Measurements from ENCODE around the gene MACC1.
"Not testable (repeated sequence)": the region's sequence is repeated elsewhere in the genome, so short reads cannot be mapped to it uniquely, and the experiment has no call there.

MACC1 gene

GRCh38 chr7:20206104-20206896 is 10.9 kb downstream of the MACC1 start:
- DNase-seq (ENCODE audit: low read depth): no peak

GRCh38 chr7:20203316-20203715 is 13.9 kb downstream of the MACC1 start:
- no peak for DNase-seq (ENCODE audit: low read depth)

GRCh38 chr7:20201380-20201779 is 15.8 kb downstream of the MACC1 start:
- no peak for DNase-seq (ENCODE audit: low read depth)

GRCh38 chr7:20200971-20201370 is 16.2 kb downstream of the MACC1 start:
- no peak for DNase-seq (ENCODE audit: low read depth)

GRCh38 chr7:20200361-20200760 is 16.8 kb downstream of the MACC1 start:
- no peak for DNase-seq (ENCODE audit: low read depth)

DNA sequence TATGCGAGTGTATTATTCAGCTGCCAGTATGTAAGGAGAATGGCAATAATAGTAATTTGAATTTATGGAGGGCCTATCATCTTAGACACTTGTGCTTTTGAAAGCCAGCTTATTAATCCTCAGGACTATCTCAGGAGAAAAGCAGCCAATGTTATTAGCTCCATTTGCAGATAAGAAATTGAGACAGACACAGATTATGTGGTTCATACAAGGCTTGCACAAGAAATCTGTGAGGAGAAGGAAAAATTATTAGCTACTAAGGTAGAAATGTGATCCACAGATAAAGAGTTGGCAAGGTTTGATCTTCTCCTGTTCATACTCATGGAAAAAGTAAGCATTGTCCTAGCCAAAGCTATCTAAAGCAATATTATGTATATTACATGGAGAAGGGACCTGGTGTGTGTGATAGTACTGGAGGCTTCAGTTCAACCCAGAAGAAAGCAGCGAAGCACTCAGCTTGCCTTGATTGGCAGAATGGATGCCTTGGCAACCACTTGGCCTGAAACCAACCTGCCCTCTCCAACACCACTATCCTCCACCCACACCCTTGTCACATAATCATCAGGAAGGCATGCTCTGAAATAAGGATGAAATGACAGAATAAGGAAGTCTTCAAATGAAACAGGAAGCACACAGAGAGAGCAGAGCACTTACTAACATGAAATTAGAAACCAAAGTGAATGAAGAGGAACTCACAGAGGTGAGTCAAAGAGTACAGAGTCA is 18.0 kb downstream of the MACC1 start:
- no peak for DNase-seq (ENCODE audit: low read depth)

GRCh38 chr7:20198260-20198659 is 18.9 kb downstream of the MACC1 start:
- no peak for DNase-seq (ENCODE audit: low read depth)

DNA sequence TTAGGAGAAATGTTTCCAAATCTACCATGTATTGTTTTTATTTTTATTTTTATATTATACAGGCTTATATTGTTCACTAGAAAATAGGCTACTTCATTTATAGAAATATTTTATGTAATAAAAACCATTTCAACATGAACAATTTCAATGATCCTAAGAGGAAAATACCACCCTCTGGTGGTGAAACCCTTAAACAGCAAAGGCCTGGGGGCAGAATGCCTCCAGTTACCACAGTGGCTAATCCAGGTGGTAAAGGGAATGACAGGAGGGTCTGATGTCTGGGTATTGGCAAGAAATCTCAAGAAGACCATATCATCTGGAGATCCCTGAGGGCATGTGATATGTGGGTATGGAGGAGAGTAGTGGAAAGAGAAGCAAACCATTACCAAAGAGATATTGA is 19.3 kb downstream of the MACC1 start:
- no peak for DNase-seq (ENCODE audit: low read depth)

DNA sequence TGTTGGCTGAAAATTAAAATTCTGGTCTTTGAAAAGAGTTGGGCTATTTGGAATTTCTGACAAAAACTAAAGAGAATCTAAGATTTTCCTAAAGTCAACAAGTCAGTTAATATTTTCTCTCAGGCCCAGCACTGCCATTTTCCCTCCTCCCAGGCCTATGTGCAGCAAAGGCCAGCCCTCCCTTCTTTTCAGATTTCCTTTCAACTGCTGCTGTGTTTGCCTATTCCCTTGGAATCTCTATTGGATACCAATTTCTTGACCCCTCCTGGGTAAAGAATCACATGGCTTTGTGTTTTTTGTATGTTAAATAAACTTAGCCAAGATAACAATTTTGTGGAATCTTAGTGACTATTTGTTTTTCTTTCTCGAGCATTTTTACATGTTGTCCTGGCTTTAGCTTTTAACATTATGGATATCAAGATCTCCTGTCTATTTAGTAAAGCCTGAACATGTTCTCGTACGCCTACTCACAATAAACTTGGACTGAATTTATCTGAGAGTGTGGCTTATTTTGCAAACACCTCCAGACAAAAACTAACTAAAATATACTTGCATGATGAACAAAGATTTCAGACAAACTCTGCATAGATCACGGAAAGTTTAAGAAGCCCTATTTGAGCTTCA is 19.9 kb downstream of the MACC1 start:
- no peak for DNase-seq (ENCODE audit: low read depth)

DNA sequence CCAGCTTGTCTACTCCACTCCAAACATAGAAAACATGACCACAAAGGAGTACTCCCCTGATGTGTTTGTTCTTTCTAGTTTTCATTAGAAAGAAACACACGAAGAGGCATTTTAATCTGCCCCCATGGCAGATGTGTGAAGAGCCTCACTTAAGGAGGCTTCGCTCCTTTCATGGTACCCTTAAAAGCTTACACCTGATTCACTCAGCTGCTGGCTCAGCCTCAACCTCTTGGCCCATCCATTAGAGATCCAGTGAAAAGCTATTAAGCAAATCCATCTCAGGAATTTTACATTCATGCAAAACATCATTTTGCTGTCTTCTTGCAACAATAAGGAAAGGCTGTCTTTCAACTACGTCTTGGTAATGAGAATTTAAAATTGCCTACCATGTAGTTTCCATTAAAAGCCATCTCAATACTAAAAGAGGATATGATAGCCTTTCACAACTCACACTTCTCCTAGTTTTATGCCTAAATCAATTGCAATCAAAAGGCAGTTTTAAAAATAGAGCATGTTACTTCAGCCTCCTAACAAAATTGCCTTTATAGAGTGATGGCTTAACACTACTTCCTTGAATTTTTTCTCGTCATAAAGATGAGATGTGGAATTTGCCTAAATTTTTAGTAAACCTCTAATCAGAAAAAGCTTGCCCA is 22.7 kb downstream of the MACC1 start:
- DNase-seq (ENCODE audit: low read depth): no peak

- no peak for DNase-seq (ENCODE audit: low read depth)
These were observed 23.3 kb downstream of the MACC1 start for GRCh38 chr7:20193873-20194272.

DNA sequence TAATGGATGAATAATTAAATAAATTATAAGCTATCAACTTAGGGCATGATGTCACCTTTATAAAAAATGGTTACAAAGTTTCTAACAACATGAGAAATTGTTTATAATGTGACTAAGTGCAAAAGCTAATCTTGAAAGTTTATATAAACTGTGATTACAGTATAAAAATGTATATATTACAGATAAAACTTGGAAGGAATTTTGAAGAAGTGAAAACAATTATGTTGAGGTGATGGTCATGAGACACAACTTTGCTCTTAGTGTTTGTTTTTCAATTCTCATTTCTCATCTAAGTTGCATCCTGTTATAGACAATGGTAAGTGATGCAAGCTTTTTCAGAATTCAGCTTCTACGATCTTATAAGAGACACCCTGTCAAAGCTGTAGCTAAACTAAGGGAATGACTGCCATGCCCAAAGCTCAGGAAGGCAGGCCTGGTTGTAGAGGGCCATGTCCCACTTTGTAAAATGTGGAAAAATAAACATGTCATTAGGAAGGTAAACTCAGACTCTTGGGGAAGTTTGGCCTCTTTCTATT is 23.9 kb downstream of the MACC1 start:
- no peak for DNase-seq (ENCODE audit: low read depth)

DNA sequence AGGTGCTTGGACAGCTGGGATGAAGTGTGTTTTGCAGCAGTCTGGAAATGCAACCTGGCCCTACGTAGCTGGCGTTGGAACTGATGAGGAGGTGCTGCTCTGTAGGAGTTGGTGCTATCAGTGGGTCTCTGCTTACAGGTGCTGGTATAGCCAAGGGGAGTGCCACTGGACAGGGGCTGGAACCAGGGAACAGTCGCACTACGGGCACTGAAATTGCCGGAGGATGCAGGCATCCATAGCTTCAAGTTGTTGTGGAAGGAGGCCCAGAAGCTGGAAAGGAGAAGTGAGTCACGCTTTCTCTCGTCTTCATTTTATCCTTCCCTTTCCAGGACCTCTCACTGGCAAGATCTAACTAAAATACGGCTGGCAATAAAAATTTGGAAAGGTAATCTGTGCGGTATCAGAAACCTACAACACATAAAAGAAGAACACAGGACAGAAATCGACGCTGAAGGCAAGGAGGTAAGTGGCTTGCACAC is 25.8 kb downstream of the MACC1 start:
- no peak for DNase-seq (ENCODE audit: low read depth)

DNA sequence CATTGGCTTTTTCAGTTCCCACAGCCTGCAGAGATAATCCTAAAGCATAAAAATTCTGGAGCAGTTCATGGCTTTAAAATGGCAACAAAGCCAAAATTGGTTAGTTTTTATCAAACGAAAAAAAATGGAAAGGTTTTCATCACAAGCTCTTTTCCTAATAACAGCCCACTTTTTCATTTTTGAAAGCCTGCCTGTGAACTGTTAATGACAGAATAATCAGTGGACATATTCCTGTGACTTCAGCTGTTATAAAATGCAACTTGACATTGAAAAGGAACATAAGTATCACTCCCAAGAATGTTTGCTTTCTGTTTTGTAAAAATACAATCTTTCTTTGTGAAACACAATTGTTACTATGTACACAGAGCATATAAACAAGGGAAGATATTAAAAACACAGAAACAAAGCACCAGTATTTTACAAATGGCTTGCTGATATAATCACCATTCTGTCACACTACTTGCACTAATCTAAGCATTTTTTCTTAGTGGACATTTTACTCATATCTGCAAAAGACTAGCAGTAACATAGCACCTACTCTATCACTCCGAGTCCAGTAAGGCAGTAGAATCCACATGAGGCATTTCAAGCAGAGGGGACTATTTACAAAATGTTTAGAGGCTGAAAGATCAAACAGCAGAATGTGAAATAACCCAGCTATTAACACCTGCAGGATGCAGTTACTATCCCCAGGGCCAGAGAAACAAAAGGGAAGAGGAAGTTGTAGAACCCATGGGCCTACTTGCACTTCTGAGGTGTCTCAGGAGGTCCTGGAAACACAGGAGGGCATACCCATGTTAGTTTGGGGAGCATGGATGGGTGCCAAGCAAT is 26.4 kb downstream of the MACC1 start:
- DNase-seq (ENCODE audit: low read depth): no peak

DNA sequence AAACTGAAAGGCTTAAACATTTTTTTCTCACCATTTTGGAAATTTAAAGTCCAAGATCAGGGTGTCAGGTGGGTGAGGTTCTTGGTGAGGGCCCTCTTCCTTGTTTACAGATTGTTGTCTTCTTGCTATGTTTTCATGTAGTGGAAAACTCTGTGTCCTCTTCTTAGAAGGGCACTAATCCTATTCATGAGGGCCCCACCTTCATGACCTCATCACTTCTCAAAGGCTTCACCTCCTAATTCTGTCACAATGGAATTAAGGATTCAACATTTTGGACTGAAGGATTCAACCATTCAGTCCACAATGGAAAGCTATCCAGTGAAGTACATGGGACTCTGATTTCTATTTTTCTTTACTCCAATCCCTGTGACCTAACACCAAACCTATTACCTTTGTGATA is 27.3 kb downstream of the MACC1 start:
- DNase-seq (ENCODE audit: low read depth): no peak

DNA sequence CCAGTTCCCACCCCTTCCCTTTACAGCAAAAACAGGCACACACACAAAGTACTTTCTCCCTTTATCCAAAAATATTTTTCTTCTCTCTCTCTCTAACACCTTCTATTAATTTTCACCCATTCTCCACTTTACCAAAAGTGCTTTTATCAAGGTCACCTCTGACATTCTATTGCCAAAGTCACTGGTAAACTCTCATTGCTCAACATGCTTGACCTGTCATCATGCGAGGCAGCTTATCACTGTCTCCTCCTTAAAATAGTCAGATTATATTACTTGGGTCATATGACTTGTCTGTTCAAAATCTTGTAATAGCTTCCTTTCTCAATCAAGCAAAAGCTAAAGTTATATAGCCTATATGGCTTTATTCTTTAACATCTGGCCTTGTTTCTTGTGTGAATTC is 28.6 kb downstream of the MACC1 start:
- no peak for DNase-seq (ENCODE audit: low read depth)

DNA sequence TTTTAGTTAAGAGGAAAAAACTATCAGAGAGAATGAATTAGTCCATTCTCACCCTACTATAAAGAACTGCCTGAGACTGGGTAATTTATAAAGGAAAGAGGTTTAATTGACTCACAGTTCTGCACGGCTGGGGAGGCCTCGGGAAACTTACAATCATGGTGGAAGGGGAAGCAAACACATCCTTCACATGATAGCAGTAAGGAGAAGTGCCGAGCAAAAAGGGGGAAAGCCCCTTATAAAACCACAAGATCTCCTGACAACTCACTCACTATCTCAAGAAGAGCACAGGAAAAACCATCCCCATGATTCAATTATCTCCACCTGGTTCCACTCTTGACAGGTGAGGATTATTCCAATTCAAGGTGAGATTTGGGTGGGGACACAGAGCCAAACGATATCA is 29.3 kb downstream of the MACC1 start:
- DNase-seq (ENCODE audit: low read depth): not testable (repeated sequence)

DNA sequence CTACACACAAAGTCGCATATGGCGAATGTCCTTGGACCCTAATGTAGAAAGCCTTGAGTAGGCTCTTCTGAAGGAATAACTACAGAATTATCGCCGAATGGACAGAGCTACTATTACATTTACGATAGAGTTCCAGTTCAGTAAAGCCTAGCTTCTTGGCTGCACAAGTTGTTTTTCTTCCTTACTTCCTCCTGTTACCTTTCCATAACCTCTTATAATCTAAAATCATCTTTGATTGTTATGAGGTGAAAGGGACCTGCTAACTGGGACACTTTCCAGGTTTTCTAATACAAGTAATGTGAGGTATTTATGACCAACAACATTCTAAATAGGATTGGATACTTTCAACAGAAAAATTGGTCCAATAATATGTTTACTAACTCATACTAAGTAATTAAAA is 31.2 kb downstream of the MACC1 start:
- DNase-seq (ENCODE audit: low read depth): no peak

DNA sequence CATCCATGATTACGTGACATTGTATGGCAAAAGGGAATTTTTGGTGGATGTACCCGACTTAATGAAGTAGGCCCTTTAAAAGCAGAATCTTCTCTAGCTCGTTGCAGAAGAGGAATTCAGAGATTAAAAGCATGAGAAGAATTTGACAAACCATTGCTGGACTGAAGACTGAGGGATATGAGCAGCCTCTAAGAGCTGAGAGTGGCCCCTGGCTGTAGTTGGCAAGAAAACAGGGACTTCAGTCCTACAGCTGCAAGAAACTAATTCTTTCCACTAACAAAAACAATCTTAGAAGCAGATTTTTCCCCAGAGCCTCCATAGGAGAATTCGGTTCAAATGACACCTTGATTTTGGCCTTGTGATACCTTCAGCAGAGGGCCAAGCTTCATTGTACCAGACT is 34.1 kb downstream of the MACC1 start:
- DNase-seq (ENCODE audit: low read depth): no peak

DNA sequence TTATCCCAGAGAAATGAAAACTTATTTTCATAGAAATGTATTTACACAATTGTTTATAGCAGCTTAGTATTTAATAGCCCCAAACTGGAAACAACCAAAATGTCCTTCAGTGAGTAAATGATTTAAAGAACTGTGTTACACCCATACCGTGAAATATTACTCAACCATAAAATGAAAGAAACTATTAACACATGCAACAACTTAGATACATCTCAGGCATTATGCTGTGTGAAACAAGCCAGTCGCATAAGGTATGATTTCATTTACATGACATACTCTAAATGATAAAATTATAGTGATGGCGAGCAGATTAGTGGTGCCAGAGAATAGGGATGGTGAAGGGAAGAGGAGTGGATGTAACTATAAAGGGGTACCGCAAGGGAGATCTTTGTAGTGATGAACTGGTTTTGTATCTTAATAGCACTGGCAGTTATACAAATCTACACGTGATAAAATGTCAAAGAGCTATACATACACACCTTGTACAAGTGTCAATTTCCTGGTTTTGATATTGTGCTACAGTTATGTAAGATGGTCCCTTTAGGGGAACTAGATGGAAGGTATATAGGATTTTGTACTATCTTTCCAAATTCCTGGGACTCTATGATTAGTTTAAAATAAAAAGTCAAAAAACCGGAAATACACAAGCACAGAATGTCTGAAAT is 40.5 kb downstream of the MACC1 start:
- no peak for DNase-seq (ENCODE audit: low read depth)

GRCh38 chr7:20173828-20174227 is 43.4 kb downstream of the MACC1 start:
- DNase-seq (ENCODE audit: low read depth): no peak

Measured in stimulated activated CD8-positive, alpha-beta memory T cell treated with anti-CD3 and anti-CD28 coated beads, Interleukin-12 subunit alpha, Interleukin-12 subunit beta, amount 100 ng/mL, for 4 hours (primary cell).